Skeletal muscle satellite cell (primary cell): ENCODE results near the gene GPR150. TPM values are rescaled to one million over a fixed set of nuclear protein-coding genes. Genes with fewer than 3 reads are reported as not detected.
A peak's percentile ranks its signal among the peaks of the same experiment; 100 is the strongest.

ENCODE experiments used
- H3K27me3 ChIP-seq: 2 replicates; pipeline ENCODE4 v1.7.0; 2013; ENCODE audit warnings: low read length; ENCODE audit not compliant: control insufficient read depth, insufficient read depth
- H3K36me3 ChIP-seq: 2 replicates; pipeline ENCODE4 v1.7.0; 2013; ENCODE audit warnings: mild to moderate bottlenecking, control low read depth, low read length; ENCODE audit not compliant: insufficient read depth
- H3K4me1 ChIP-seq: 2 replicates; pipeline ENCODE4 v1.7.0; 2013; ENCODE audit warnings: low read length; ENCODE audit not compliant: control insufficient read depth, insufficient read depth
- H3K4me2 ChIP-seq: 2 replicates; pipeline ENCODE4 v1.7.0; 2013; ENCODE audit warnings: mild to moderate bottlenecking, low read length
- H3K4me3 ChIP-seq: 2 replicates; pipeline ENCODE4 v1.7.0; 2013; ENCODE audit warnings: low read length
- H3K9ac ChIP-seq: 2 replicates; pipeline ENCODE4 v1.7.0; 2013; ENCODE audit warnings: mild to moderate bottlenecking, low read depth, low read length, moderate library complexity
- H3K9me3 ChIP-seq: replicated peaks from 2 replicates; pipeline ENCODE4 v1.7.0; 2013; ENCODE audit warnings: mild to moderate bottlenecking, control low read depth, low read length
- total RNA-seq: library from RNA; depleted of rRNA; stranded (reverse); fragments of >200 nt; gene quantifications from 2 replicates; pipeline ENCODE4 v1.2.3, GENCODE V29; 2012; rRNA removed

The GPR150 gene
- total RNA-seq: 0.22 and 0.25 TPM in 2 replicates

DNA sequence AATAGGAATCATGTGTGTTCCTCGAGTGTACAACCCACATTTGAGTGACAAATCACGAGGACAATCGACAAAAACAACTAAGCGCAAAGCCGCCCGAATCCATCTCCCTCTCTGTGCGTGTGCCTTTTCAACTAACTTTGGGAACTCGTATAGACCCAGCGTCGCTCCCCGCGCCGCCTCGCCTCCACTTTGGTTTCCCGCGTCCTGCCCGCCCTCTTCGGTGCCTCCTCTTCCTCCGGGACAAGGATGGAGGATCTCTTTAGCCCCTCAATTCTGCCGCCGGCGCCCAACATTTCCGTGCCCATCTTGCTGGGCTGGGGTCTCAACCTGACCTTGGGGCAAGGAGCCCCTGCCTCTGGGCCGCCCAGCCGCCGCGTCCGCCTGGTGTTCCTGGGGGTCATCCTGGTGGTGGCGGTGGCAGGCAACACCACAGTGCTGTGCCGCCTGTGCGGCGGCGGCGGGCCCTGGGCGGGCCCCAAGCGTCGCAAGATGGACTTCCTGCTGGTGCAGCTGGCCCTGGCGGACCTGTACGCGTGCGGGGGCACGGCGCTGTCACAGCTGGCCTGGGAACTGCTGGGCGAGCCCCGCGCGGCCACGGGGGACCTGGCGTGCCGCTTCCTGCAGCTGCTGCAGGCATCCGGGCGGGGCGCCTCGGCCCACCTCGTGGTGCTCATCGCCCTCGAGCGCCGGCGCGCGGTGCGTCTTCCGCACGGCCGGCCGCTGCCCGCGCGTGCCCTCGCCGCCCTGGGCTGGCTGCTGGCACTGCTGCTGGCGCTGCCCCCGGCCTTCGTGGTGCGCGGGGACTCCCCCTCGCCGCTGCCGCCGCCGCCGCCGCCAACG lies at the start of gene GPR150:
GPR150 (plus strand) TSS at position 58 of the 840 bp plus-strand sequence; CDS start at position 247, 189 bp downstream.
- Histone ChIP-seq H3K4me3 (peak within 1 kb of the TSS; percentile 78), H3K9ac (peak within 1 kb of the TSS; percentile 74), H3K36me3 (no peaks in the 10 kb centered on the region), H3K9me3 (no peaks in the 10 kb centered on the region), H3K27me3 (peaks cover 5% of the 10 kb centered on the region), H3K4me1 (peaks cover 34% of the 10 kb centered on the region), H3K4me2 (peak within 1 kb of the TSS; percentile 99)

DNA sequence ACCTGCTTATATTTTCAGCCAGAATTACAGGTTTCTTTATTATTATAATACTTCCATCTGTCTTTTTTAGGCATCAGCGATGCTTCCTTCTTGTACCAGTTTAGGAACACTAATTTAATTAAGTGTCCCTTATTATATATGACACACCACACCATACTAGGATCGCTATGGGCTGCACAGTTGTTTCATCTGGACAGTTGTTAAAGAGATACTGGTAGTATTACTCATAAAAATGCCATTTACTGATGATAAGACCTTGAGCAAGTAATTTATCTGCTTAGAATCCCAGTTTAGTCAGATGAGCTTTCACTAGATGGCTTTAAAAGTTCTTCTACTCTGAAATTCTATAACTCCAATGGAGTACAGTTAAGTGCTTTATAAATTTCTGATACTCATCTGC lies 47.9 kb upstream of the GPR150 start:
- H3K27me3 ChIP-seq: no peaks in the 10 kb centered on the region
- H3K9me3 ChIP-seq: no peaks in the 10 kb centered on the region
- no peak overlapping the region for H3K4me3 ChIP-seq
- H3K4me2 ChIP-seq: no peak overlapping the region
- no peak overlapping the region for H3K9ac ChIP-seq
- H3K4me1 ChIP-seq: no peaks in the 10 kb centered on the region
- H3K36me3 ChIP-seq: peaks cover 7% of the 10 kb centered on the region

DNA sequence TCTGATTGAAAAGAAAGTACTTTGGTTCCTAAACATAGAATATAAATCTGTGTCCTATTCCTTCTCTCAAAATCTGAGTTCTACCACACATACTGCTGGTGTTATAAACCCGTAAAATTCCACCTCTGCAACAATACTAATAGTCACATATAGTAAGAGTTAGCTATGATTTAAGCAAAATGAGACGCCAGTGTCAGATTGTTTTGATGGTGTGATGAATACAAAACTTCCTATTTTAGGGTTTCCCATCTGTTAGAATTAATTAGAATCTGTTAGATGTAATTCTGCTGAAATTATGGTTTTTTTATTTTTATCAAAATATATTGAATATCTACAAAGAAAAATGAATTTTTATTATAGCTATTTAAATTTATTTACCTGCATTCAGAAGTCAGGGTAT lies 38.3 kb upstream of the GPR150 start:
- no peaks in the 10 kb centered on the region for H3K9me3 ChIP-seq
- H3K9ac ChIP-seq: no peak overlapping the region
- H3K4me2 ChIP-seq: no peak overlapping the region
- H3K27me3 ChIP-seq: no peaks in the 10 kb centered on the region
- H3K36me3 ChIP-seq: peaks cover 10% of the 10 kb centered on the region
- no peaks in the 10 kb centered on the region for H3K4me1 ChIP-seq
- no peak overlapping the region for H3K4me3 ChIP-seq

DNA sequence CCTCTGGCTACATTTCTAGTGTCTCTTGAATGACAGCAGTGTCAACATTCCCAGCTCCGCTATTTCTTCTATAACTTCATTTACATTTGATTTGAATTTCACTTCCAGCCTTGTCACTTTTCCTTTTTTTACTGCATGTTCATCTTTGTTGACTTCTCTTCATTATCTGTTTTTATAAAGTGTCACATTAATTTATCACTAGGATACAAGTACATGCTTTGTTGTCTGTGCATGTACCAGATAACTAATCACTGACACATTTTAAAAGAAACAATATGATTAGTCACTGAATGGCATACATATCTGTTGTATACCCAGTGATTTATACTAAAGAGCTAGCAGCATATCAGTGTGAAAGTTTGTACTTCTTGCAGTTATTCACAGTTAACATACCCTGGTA lies 35.9 kb upstream of the GPR150 start:
- Histone ChIP-seq H3K4me3 (no peak overlapping the region), H3K4me1 (no peaks in the 10 kb centered on the region), H3K27me3 (no peaks in the 10 kb centered on the region), H3K9me3 (no peaks in the 10 kb centered on the region), H3K9ac (no peak overlapping the region), H3K4me2 (no peak overlapping the region), H3K36me3 (peaks cover 10% of the 10 kb centered on the region)

DNA sequence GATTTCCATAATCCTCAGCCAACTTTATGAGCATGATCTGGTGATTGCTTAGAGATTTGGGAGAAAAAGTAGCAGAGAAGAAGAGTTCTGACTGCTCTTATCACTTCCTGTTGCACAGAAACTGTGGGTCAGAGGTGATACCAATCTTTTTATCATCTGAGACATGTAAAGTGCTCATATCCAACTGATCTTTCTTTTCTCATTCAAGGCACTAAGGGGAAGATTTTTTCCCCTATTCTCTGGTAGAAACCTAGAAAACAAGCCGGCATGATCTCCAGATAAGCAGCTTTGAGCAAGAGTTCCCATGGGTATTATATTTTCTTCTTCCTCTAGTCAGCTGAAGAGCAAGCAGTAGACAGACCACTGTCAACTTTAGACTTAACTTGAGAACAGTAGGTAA lies 29.0 kb upstream of the GPR150 start:
- Histone ChIP-seq H3K4me3 (no peak overlapping the region), H3K4me1 (peaks cover 21% of the 10 kb centered on the region), H3K4me2 (no peak overlapping the region), H3K36me3 (no peaks in the 10 kb centered on the region), H3K27me3 (no peaks in the 10 kb centered on the region), H3K9me3 (no peaks in the 10 kb centered on the region), H3K9ac (peak overlapping the region; percentile 21)

DNA sequence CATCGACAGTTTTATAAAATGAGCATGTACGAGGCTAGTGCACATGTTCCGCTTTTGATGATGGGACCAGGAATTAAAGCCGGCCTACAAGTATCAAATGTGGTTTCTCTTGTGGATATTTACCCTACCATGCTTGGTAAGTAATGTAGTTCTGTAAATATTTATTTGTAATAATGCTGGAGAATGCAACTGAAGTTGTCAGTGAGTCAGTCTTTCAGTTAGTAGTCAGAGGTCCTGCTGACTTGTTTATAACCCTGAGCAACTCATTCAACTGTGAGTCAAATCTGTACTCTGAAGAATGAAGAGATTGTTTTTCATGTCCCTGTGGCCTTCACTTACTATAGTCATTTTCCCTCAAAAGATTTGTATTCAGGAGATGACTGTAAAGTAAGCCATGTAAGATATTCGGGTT lies 28.4 kb upstream of the GPR150 start:
- H3K4me2 ChIP-seq: peak overlapping the region; percentile 57
- H3K4me1 ChIP-seq: peaks cover 21% of the 10 kb centered on the region
- no peaks in the 10 kb centered on the region for H3K27me3 ChIP-seq
- H3K9ac ChIP-seq: peak overlapping the region; percentile 21
- H3K9me3 ChIP-seq: no peaks in the 10 kb centered on the region
- H3K4me3 ChIP-seq: no peak overlapping the region
- H3K36me3 ChIP-seq: no peaks in the 10 kb centered on the region

DNA sequence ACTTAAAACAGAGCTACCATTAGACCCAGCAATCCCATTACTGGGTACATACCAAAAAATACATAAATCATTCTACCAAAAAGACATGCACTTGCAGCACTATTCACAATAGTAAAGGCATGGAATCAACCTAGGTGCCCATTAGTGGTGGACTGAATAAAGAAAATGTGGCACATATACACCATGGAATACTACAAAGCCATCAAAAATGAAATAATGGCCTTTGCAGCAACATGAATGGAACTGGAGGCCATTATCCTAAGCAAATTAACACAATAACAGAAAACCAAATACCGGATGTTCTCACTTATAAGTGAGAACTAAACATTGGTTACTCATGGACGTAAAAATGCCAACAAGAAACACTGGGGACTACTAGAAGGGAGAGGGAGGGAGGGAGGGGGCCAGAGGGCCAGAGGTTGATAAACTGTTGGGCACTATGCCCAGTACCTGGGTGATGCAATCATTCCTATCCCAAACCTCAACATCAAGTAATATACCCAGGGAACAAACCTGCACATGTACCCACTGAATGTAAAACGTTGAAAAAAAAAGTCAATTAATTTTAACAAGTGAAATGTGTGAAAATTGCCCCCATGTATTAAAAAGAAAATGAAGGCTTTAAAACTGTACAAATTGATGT lies 24.5 kb upstream of the GPR150 start:
- Histone ChIP-seq H3K4me2 (no peak overlapping the region), H3K27me3 (no peaks in the 10 kb centered on the region), H3K9me3 (no peaks in the 10 kb centered on the region), H3K4me3 (no peak overlapping the region), H3K4me1 (peaks cover 21% of the 10 kb centered on the region), H3K9ac (no peak overlapping the region), H3K36me3 (no peaks in the 10 kb centered on the region)

DNA sequence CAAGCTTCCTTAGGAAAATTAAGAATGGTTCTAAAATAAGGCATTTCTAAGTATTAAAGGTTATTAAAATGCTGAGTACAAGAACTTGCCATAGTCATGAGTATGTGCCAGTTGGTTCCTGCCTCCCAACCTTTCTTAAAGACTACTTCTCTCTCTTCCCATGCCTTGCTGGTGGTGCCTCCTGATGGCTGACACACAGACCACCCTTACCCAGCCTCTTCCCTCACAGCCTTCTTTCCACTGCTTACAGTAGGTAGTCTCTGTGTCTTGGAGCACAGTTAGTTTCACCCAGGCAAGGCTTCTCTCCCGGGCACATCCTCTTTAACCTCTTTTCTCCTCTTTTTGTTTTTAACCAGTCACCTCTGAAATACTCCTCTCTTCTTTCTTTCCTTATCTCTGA lies 20.6 kb upstream of the GPR150 start:
- Histone ChIP-seq H3K4me2 (no peak overlapping the region), H3K9me3 (no peaks in the 10 kb centered on the region)

DNA sequence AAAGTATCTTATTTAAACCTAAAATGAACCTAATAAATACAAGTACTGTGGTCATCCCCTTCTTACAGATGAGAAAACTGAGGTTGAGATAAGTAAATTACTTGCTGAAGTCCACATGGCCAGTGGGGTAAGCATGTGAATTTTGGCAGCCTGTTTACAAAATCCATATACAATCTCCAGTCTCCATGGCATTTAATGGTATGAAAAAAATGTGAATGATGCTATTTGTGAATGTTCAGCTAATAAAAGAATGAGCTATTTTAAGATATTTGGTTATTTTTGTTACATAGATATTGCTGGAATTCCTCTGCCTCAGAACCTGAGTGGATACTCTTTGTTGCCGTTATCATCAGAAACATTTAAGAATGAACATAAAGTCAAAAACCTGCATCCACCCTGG lies 19.3 kb upstream of the GPR150 start:
- H3K9me3 ChIP-seq: no peaks in the 10 kb centered on the region
- H3K4me3 ChIP-seq: no peak overlapping the region
- no peaks in the 10 kb centered on the region for H3K27me3 ChIP-seq
- no peaks in the 10 kb centered on the region for H3K36me3 ChIP-seq
- no peak overlapping the region for H3K9ac ChIP-seq
- no peak overlapping the region for H3K4me2 ChIP-seq
- H3K4me1 ChIP-seq: no peaks in the 10 kb centered on the region

More for the DNA sequence above, 20.6 kb upstream of the GPR150 start:
- H3K4me3 ChIP-seq: no peak overlapping the region
- H3K27me3 ChIP-seq: no peaks in the 10 kb centered on the region
- no peaks in the 10 kb centered on the region for H3K36me3 ChIP-seq
- no peak overlapping the region for H3K9ac ChIP-seq
- H3K4me1 ChIP-seq: no peaks in the 10 kb centered on the region

DNA sequence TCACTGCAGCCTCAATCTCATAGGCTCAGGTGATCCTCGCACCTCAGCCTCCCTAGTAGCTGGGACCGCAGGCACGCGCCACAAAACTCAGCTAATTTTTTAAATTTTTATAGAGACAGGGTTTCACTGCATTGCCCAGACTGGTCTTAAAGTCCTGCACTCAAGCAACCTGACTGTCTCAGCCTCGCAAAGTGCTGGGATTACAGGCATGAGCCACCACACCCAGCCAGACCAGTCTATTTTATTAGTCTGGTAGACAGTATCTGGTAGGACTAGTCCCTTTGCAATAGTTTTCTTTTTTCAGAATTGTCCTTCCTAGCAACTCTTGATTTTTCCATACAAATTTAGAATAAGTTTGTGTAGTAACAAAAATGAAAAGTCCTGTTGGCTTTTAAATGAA lies 14.1 kb upstream of the GPR150 start:
- H3K4me1 ChIP-seq: no peaks in the 10 kb centered on the region
- no peak overlapping the region for H3K4me2 ChIP-seq
- no peaks in the 10 kb centered on the region for H3K9me3 ChIP-seq
- no peaks in the 10 kb centered on the region for H3K27me3 ChIP-seq
- no peaks in the 10 kb centered on the region for H3K36me3 ChIP-seq
- H3K9ac ChIP-seq: no peak overlapping the region
- no peak overlapping the region for H3K4me3 ChIP-seq

DNA sequence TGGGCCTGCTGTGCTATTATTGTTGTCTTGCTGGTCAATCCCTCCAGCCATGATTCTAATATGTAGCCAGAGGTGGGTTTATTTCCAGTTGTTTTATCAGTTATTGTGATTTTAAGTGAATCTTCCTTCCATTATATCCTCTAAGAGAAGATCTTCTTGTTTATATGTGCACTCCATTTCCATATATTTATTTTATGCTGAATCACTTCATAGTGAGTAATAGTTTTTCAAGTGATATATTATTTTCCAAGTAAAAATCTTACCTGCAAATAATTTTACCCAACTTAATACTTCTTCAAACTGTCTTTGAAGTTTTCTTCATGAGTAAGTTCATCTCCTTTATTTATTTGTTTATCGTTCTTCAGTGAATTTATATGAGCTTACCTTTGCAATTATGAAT lies 13.5 kb upstream of the GPR150 start:
- H3K9me3 ChIP-seq: no peaks in the 10 kb centered on the region

DNA sequence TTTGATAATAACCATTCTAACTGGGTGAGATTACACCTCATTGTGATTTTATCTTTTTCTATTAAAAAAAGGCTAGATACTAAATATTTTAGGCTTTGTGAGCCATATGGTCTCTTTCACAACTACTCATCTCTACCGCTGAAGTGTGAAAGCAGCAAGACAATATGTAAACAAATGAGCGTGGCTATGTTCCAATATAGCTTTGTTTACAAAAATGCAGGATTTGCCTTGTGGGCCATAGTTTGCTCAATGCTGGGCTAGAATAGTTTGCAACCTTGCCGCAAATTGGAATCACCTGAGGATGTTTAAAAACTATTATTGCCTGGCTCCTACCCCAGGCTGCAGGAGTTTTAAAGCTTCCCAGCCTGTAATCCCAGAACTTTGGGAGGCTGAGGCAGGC lies 10.2 kb upstream of the GPR150 start:
- Histone ChIP-seq H3K36me3 (no peaks in the 10 kb centered on the region), H3K27me3 (no peaks in the 10 kb centered on the region), H3K4me1 (no peaks in the 10 kb centered on the region), H3K4me3 (no peak overlapping the region), H3K9me3 (no peaks in the 10 kb centered on the region), H3K9ac (no peak overlapping the region), H3K4me2 (no peak overlapping the region)

More for the DNA sequence above, 13.5 kb upstream of the GPR150 start:
- Histone ChIP-seq H3K27me3 (no peaks in the 10 kb centered on the region), H3K9ac (no peak overlapping the region), H3K4me1 (no peaks in the 10 kb centered on the region), H3K36me3 (no peaks in the 10 kb centered on the region), H3K4me2 (no peak overlapping the region), H3K4me3 (no peak overlapping the region)
